IMR-90 (cell line): ENCODE results near the gene FAM20C. TPM values are rescaled to one million over a fixed set of nuclear protein-coding genes. Genes with fewer than 3 reads are reported as not detected.

Source experiments
- ATAC-seq: fragments of 200-7000 bp; cut with Tn5 transposase; 2 replicates; pipeline ENCODE4 v1.9.1; 2020; ENCODE audit warnings: low read depth, mild to moderate bottlenecking, moderate library complexity
- BruUV-seq: library from RNA; stranded (reverse); fragments of 400-500 nt; replicated peaks from 2 replicates; lab custom pipeline; 2021; lab: Mats Ljungman, UMichigan
- CTCF ChIA-PET: fragments of 300-600 bp; formaldehyde crosslinking; extraction: SDS; loops from one replicate; lab custom pipeline; 2021; ENCODE audit warnings: antibody characterized with exemption; lab: Yijun Ruan, JAX
- POLR2A ChIA-PET: fragments of 300-600 bp; sonication (Branson Sonifier 250); formaldehyde crosslinking; loops from one replicate; lab custom pipeline; 2022; ENCODE audit warnings: antibody characterized with exemption; ENCODE audit not compliant: unreplicated experiment; lab: Charles Lee
- DNase-seq: peaks from one replicate; pipeline ENCODE4 v3.0.0; 2013
- H2AFZ ChIP-seq: replicated peaks from 2 replicates; pipeline ENCODE3; 2013; ENCODE audit warnings: low read length, mild to moderate bottlenecking; ENCODE audit not compliant: poor library complexity
- H2AK5ac ChIP-seq: 2 replicates; pipeline ENCODE4 v1.6.1; 2013; ENCODE audit warnings: low read depth, low read length, inconsistent platforms
- H2AK9ac ChIP-seq: replicated peaks from 2 replicates; pipeline ENCODE3; 2013; ENCODE audit warnings: mild to moderate bottlenecking, low read depth, low read length, moderate library complexity; ENCODE audit not compliant: poor library complexity
- H2BK120ac ChIP-seq: 2 replicates; pipeline ENCODE4 v1.6.1; 2013; ENCODE audit warnings: low read depth, low read length, inconsistent platforms
- H2BK15ac ChIP-seq: 3 replicates; pipeline ENCODE4 v1.6.1; 2013; ENCODE audit warnings: low read depth, low read length, inconsistent platforms
- H2BK20ac ChIP-seq: 2 replicates; pipeline ENCODE4 v1.6.1; 2013; ENCODE audit warnings: low read depth, mild to moderate bottlenecking, inconsistent platforms, low read length, moderate library complexity
- H2BK5ac ChIP-seq: 2 replicates; pipeline ENCODE4 v1.6.1; 2013; ENCODE audit warnings: mild to moderate bottlenecking, low read depth, low read length, inconsistent platforms; ENCODE audit not compliant: poor library complexity, severe bottlenecking
- H3K14ac ChIP-seq: replicated peaks from 2 replicates; pipeline ENCODE4 v1.6.1; 2013; ENCODE audit warnings: low read depth, low read length, inconsistent platforms
- H3K18ac ChIP-seq: 2 replicates; pipeline ENCODE4 v1.6.1; 2013; ENCODE audit warnings: low read depth, low read length, control low read depth
- H3K23ac ChIP-seq: 2 replicates; pipeline ENCODE4 v1.6.1; 2013; ENCODE audit warnings: low read depth, low read length, inconsistent platforms
- H3K27ac ChIP-seq: 2 replicates; pipeline ENCODE4 v1.5.1; 2013; ENCODE audit warnings: mild to moderate bottlenecking, control low read depth, low read length; ENCODE audit not compliant: insufficient read depth
- H3K27me3 ChIP-seq: 2 replicates; pipeline ENCODE4 v1.6.1; 2013; ENCODE audit warnings: low read length; ENCODE audit not compliant: control insufficient read depth, insufficient read depth
- H3K36me3 ChIP-seq: 2 replicates; pipeline ENCODE4 v1.6.1; 2013; ENCODE audit warnings: low read length, mixed read lengths; ENCODE audit not compliant: control insufficient read depth, insufficient read depth
- H3K4ac ChIP-seq: 2 replicates; pipeline ENCODE4 v1.6.1; 2013; ENCODE audit warnings: low read depth, low read length, inconsistent platforms
- H3K4me1 ChIP-seq: 2 replicates; pipeline ENCODE4 v1.6.1; 2013; ENCODE audit warnings: low read length, mixed read lengths; ENCODE audit not compliant: control insufficient read depth, insufficient read depth
- H3K4me2 ChIP-seq: 2 replicates; pipeline ENCODE4 v1.6.1; 2013; ENCODE audit warnings: low read depth, mild to moderate bottlenecking, control low read depth, low read length, moderate library complexity
- H3K4me3 ChIP-seq: 2 replicates; pipeline ENCODE4 v1.5.1; 2013; ENCODE audit warnings: low read depth, mild to moderate bottlenecking, control low read depth, low read length, moderate library complexity; ENCODE audit not compliant: insufficient read depth
- H3K56ac ChIP-seq: 2 replicates; pipeline ENCODE4 v1.6.1; 2013; ENCODE audit warnings: low read length, inconsistent platforms; ENCODE audit not compliant: insufficient read depth; ENCODE audit errors: extremely low read depth
- H3K79me1 ChIP-seq, 2 experiments: 2 replicates each; pipeline ENCODE4 v1.6.1; 2013; ENCODE audit warnings: low read length in 2 of 2, inconsistent platforms in 1 of 2, low read depth in 1 of 2
- H3K9ac ChIP-seq: 2 replicates; pipeline ENCODE4 v1.6.1; 2013; ENCODE audit warnings: low read depth, low read length, control low read depth
- H3K9me1 ChIP-seq: 2 replicates; pipeline ENCODE4 v1.6.1; 2013; ENCODE audit warnings: low read length, inconsistent platforms; ENCODE audit not compliant: insufficient read depth
- H3K9me3 ChIP-seq: 2 replicates; pipeline ENCODE4 v1.6.1; 2013; ENCODE audit warnings: low read length; ENCODE audit not compliant: control insufficient read depth, insufficient read depth
- H4K20me1 ChIP-seq: 2 replicates; pipeline ENCODE4 v1.6.1; 2013; ENCODE audit warnings: low read length, inconsistent platforms; ENCODE audit not compliant: insufficient read depth
- H4K5ac ChIP-seq: 2 replicates; pipeline ENCODE4 v1.6.1; 2013; ENCODE audit warnings: mild to moderate bottlenecking, low read depth, low read length, control low read depth
- H4K8ac ChIP-seq, 2 experiments: 2 replicates each; pipeline ENCODE4 v1.6.1; 2013; ENCODE audit warnings: low read depth in 2 of 2, low read length in 2 of 2, control low read depth in 1 of 2, inconsistent platforms in 1 of 2
- H4K91ac ChIP-seq: 2 replicates; pipeline ENCODE4 v1.6.1; 2013; ENCODE audit warnings: low read depth, low read length, inconsistent platforms; ENCODE audit not compliant: insufficient read depth
- BHLHE40 ChIP-seq: fragments of 150-350 bp; IDR thresholded peaks from 2 replicates; pipeline ENCODE4 v1.6.1; 2016; ENCODE audit warnings: mild to moderate bottlenecking, low read depth, low read length
- CEBPB ChIP-seq: IDR thresholded peaks from 2 replicates; pipeline ENCODE4 v1.6.1; 2012; ENCODE audit warnings: low read depth, low read length, improper control_type of control experiment
- CHD1 ChIP-seq: IDR thresholded peaks from 2 replicates; pipeline ENCODE4 v1.6.1; 2012; ENCODE audit warnings: low read depth, low read length, improper control_type of control experiment
- CTCF ChIP-seq: conservative IDR thresholded peaks from 2 replicates; pipeline ENCODE4 v1.5.1; 2012; ENCODE audit warnings: mild to moderate bottlenecking, low read depth, low read length, improper control_type of control experiment
- ELK1 ChIP-seq: fragments of 150-350 bp; IDR thresholded peaks from 2 replicates; pipeline ENCODE4 v1.6.1; 2016; ENCODE audit warnings: low read depth, mild to moderate bottlenecking, low read length, moderate library complexity, borderline replicate concordance
- FOS ChIP-seq: fragments of 150-350 bp; IDR thresholded peaks from 2 replicates; pipeline ENCODE4 v1.6.1; 2016; ENCODE audit warnings: low read depth, low read length
- MAFK ChIP-seq: IDR thresholded peaks from 2 replicates; pipeline ENCODE4 v1.6.1; 2012; ENCODE audit warnings: low read depth, low read length, improper control_type of control experiment
- MAZ ChIP-seq: IDR thresholded peaks from 2 replicates; pipeline ENCODE4 v1.6.1; 2012; ENCODE audit warnings: low read depth, mild to moderate bottlenecking, low read length, improper control_type of control experiment, moderate library complexity, borderline replicate concordance
- MXI1 ChIP-seq: IDR thresholded peaks from 2 replicates; pipeline ENCODE4 v1.6.1; 2012; ENCODE audit warnings: low read depth, mild to moderate bottlenecking, low read length, moderate library complexity, borderline replicate concordance
- NFE2L2 ChIP-seq: fragments of 150-350 bp; IDR thresholded peaks from 2 replicates; pipeline ENCODE4 v1.6.1; 2016; ENCODE audit warnings: low read depth, mild to moderate bottlenecking, low read length
- POLR2A ChIP-seq: IDR thresholded peaks from 2 replicates; pipeline ENCODE4 v1.6.1; 2012; ENCODE audit warnings: mild to moderate bottlenecking, low read depth, low read length
- RAD21 ChIP-seq: IDR thresholded peaks from 2 replicates; pipeline ENCODE4 v1.6.1; 2012; ENCODE audit warnings: low read length, improper control_type of control experiment
- RCOR1 ChIP-seq: IDR thresholded peaks from 2 replicates; pipeline ENCODE4 v1.6.1; 2012; ENCODE audit warnings: mild to moderate bottlenecking, low read length, improper control_type of control experiment; ENCODE audit not compliant: insufficient replicate concordance
- RFX5 ChIP-seq: IDR thresholded peaks from 2 replicates; pipeline ENCODE4 v1.8.0; 2012; ENCODE audit warnings: low read depth, mild to moderate bottlenecking, low read length, moderate library complexity
- SMC3 ChIP-seq: fragments of 150-350 bp; IDR thresholded peaks from 2 replicates; pipeline ENCODE4 v1.6.1; 2016; ENCODE audit warnings: low read depth, mild to moderate bottlenecking, antibody characterized with exemption, low read length, moderate library complexity
- USF2 ChIP-seq: fragments of 150-350 bp; IDR thresholded peaks from 2 replicates; pipeline ENCODE4 v1.6.1; 2017; ENCODE audit warnings: mild to moderate bottlenecking, antibody characterized with exemption, low read length, low read depth
- WGBS, 2 experiments: methylation state at CpG; one replicate each; pipeline versions ENCODE4 v1.1.5 to v1.1.7; 2013; ENCODE audit warnings: missing lambda C conversion rate in 2 of 2; ENCODE audit not compliant: insufficient read length in 1 of 2; ENCODE audit errors: extremely low coverage in 2 of 2; 5-methylcytosine and 5-hydroxymethylcytosine counted together
- dilution Hi-C: fragments of 300-500 bp; cut with HindIII; formaldehyde crosslinking; loops from one replicate; pipeline ENCODE4 v1.14.3; 2018; ENCODE audit warnings: low sequenced_read_pairs; ENCODE audit not compliant: unreplicated experiment
- in situ Hi-C: fragments of 300-500 bp; cut with MboI; formaldehyde crosslinking; loops from 3 replicates; pipeline ENCODE4 v1.14.3; 2019; ENCODE audit warnings: low sequenced_read_pairs, inconsistent platforms, mixed read lengths
- intact Hi-C: fragments of 100-400 bp; cut with micrococcal nuclease; formaldehyde crosslinking; loops from 2 replicates; pipeline ENCODE4 v1.10.0; 2022
- polyA plus RNA-seq, 3 experiments: library from polyadenylated mRNA; depleted of rRNA; stranded (reverse); fragments of >200 nt; gene quantifications; 2 replicates each; pipeline ENCODE4 v1.2.3, GENCODE V29; 2012; ENCODE audit warnings: low replicate concordance in 1 of 3
- total RNA-seq: library from RNA; depleted of rRNA; stranded (reverse); fragments of >200 nt; gene quantifications from 2 replicates; pipeline ENCODE4 v1.2.3, GENCODE V29; 2012

The FAM20C gene
- total and polyA plus RNA-seq, 2 of the 4 experiments (the other 2 are of a cell fraction) = 7.7 to 36.6 TPM

GRCh38 chr7:289756-290553, 97.6 kb downstream of the FAM20C start, which contains the start of gene FOXL3:
TSS of gene FOXL3 (plus strand) at chr7:290170. CDS start at chr7:290170, 0 bp downstream.
- ATAC-seq (no peak), DNase-seq (no peak)
- WGBS, 2 experiments = 2% methylated on average over 10 of the region's 79 CpGs; no CpG with 5 or more reads in 1 of the 2 experiments
- H3K9me3 ChIP-seq = no peaks in the 10 kb centered on the region
- H3K4me3 ChIP-seq = no peak within 1 kb of the TSS
- no peaks in the 10 kb centered on the region for H3K36me3 ChIP-seq
- H2AK5ac ChIP-seq = no peak within 1 kb of the TSS
- H3K14ac ChIP-seq = no peak within 1 kb of the TSS
- H4K8ac ChIP-seq = no peak within 1 kb of the TSS
- ChIA-PET CTCF (no interaction called here), POLR2A (no interaction called here)
- H3K23ac ChIP-seq = no peak within 1 kb of the TSS
- dilution Hi-C loops = no loop called here
- H2AFZ ChIP-seq = no peak within 1 kb of the TSS
- no peaks in the 10 kb centered on the region for H3K4me1 ChIP-seq
- H3K9ac ChIP-seq = no peak within 1 kb of the TSS
- H3K27me3 ChIP-seq = peaks cover 83% of the 10 kb centered on the region
- no peak within 1 kb of the TSS for H2BK15ac ChIP-seq
- H3K18ac ChIP-seq = no peak within 1 kb of the TSS
- no peaks in the 10 kb centered on the region for H3K9me1 ChIP-seq
- H4K91ac ChIP-seq = no peak within 1 kb of the TSS
- H4K20me1 ChIP-seq = no peaks in the 10 kb centered on the region
- H2BK120ac ChIP-seq = no peak within 1 kb of the TSS
- intact Hi-C loops = no loop called here
- no peak within 1 kb of the TSS for H3K4ac ChIP-seq
- no peak within 1 kb of the TSS for H2AK9ac ChIP-seq
- no peaks in the 10 kb centered on the region for H3K79me1 ChIP-seq
- TF ChIP-seq POLR2A (no peak), CTCF (no peak), MAFK (no peak), RCOR1 (no peak), NFE2L2 (no peak), BHLHE40 (no peak), CEBPB (no peak), FOS (no peak), CHD1 (no peak), MXI1 (no peak), USF2 (no peak), MAZ (no peak), ELK1 (no peak), SMC3 (no peak), RAD21 (no peak), RFX5 (no peak)
- BruUV-seq = no TSS peak
- H3K56ac ChIP-seq = no peak within 1 kb of the TSS
- H2BK5ac ChIP-seq = no peak within 1 kb of the TSS
- H3K4me2 ChIP-seq = no peak within 1 kb of the TSS
- no peak within 1 kb of the TSS for H3K27ac ChIP-seq
- no peak within 1 kb of the TSS for H2BK20ac ChIP-seq
- H4K5ac ChIP-seq = no peak within 1 kb of the TSS
- in situ Hi-C loops = no loop called here
